CD4-positive, alpha-beta T cell (primary cell): Measurements from ENCODE around the gene MIOX. TPM values are rescaled to one million over a fixed set of nuclear protein-coding genes. Genes with fewer than 3 reads are reported as not detected.

ENCODE experiments used
- ATAC-seq: fragments of 200-7000 bp; cut with Tn5 transposase; one replicate; pipeline ENCODE4 v1.10.0; 2022; ENCODE audit warnings: mild to moderate bottlenecking; ENCODE audit not compliant: poor library complexity
- CTCF ChIA-PET: fragments of 350-600 bp; sonication (Branson Sonifier 250); formaldehyde crosslinking; loops from one replicate; lab custom pipeline; 2021; ENCODE audit warnings: antibody characterized with exemption, inconsistent platforms; lab: Charles Lee
- POLR2A ChIA-PET: fragments of 350-600 bp; sonication (Branson Sonifier 250); formaldehyde crosslinking; loops from one replicate; lab custom pipeline; 2021; ENCODE audit warnings: antibody characterized with exemption, inconsistent platforms; lab: Charles Lee
- DNase-seq, 14 experiments: peaks; one replicate each; pipeline ENCODE4 v3.0.0-alpha.2; 2013 to 2020; ENCODE audit warnings: mixed read lengths in 2 of 14
- H3K27ac ChIP-seq, 2 donors: one replicate each; pipeline versions ENCODE4 v1.5.1 to v1.7.0; 2013; ENCODE audit warnings: low read length in 2 of 2, low read depth in 1 of 2, mild to moderate bottlenecking in 1 of 2
- H3K27me3 ChIP-seq, 2 experiments: 1 replicate in 1 of 2; 2 replicates in 1 of 2; pipeline versions ENCODE4 v1.6.1 to v1.7.0; 2013; ENCODE audit warnings: low read length in 2 of 2, control low read depth in 1 of 2, mild to moderate bottlenecking in 1 of 2, moderate library complexity in 1 of 2; ENCODE audit not compliant: insufficient read depth in 2 of 2, control insufficient read depth in 1 of 2
- H3K36me3 ChIP-seq: one replicate; pipeline ENCODE4 v1.6.1; 2013; ENCODE audit warnings: low read length, control low read depth; ENCODE audit not compliant: insufficient read depth
- H3K4me1 ChIP-seq: one replicate; pipeline ENCODE4 v1.6.1; 2013; ENCODE audit warnings: low read length, control low read depth; ENCODE audit not compliant: insufficient read depth
- H3K4me3 ChIP-seq: one replicate; pipeline ENCODE4 v1.5.1; 2013; ENCODE audit warnings: mild to moderate bottlenecking, low read length, moderate library complexity
- H3K9me3 ChIP-seq, 2 experiments: 1 replicate in 1 of 2; 2 replicates in 1 of 2; pipeline versions ENCODE4 v1.6.1 to v1.7.0; 2013; ENCODE audit warnings: low read length in 2 of 2, mild to moderate bottlenecking in 2 of 2, control low read depth in 1 of 2, moderate library complexity in 1 of 2; ENCODE audit not compliant: control insufficient read depth in 1 of 2, insufficient read depth in 1 of 2
- H3K27ac Mint-ChIP-seq: one replicate; pipeline ENCODE4 v1.8.0; 2020; ENCODE audit warnings: mixed read lengths
- H3K27me3 Mint-ChIP-seq: one replicate; pipeline ENCODE4 v1.8.0; 2021; ENCODE audit warnings: mixed read lengths
- H3K36me3 Mint-ChIP-seq: one replicate; pipeline ENCODE4 v1.8.0; 2021; ENCODE audit warnings: low read depth, mixed read lengths
- H3K4me1 Mint-ChIP-seq: one replicate; pipeline ENCODE4 v1.8.0; 2021; ENCODE audit warnings: low read depth, mixed read lengths
- H3K4me3 Mint-ChIP-seq: one replicate; pipeline ENCODE4 v1.8.0; 2020; ENCODE audit warnings: mild to moderate bottlenecking, mixed read lengths
- H3K9me3 Mint-ChIP-seq: one replicate; pipeline ENCODE4 v1.8.0; 2020; ENCODE audit warnings: mixed read lengths
- CTCF ChIP-seq: fragments of 200-600 bp; IDR thresholded peaks from one replicate; pipeline ENCODE4 v1.8.0; 2022; ENCODE audit warnings: antibody characterized with exemption, mild to moderate bottlenecking
- intact Hi-C, 2 experiments: fragments of 100-400 bp; cut with DNase I in 1 of 2; cut with micrococcal nuclease in 1 of 2; formaldehyde crosslinking; loops; one replicate each; pipeline versions ENCODE4 v1.15.1 to v1.9.0; 2023 to 2025; cut with DNase I, micrococcal nuclease
- total RNA-seq, 174 experiments: library from RNA in 2 of 174; stranded (reverse) in 2 of 174; gene quantifications; one replicate each; pipeline ENCODE4 v1.2.3 and lab custom pipeline; 2021 to 2026

Gene MIOX
- total RNA-seq, 2 experiments from 2014 or later, result not detected

DNA sequence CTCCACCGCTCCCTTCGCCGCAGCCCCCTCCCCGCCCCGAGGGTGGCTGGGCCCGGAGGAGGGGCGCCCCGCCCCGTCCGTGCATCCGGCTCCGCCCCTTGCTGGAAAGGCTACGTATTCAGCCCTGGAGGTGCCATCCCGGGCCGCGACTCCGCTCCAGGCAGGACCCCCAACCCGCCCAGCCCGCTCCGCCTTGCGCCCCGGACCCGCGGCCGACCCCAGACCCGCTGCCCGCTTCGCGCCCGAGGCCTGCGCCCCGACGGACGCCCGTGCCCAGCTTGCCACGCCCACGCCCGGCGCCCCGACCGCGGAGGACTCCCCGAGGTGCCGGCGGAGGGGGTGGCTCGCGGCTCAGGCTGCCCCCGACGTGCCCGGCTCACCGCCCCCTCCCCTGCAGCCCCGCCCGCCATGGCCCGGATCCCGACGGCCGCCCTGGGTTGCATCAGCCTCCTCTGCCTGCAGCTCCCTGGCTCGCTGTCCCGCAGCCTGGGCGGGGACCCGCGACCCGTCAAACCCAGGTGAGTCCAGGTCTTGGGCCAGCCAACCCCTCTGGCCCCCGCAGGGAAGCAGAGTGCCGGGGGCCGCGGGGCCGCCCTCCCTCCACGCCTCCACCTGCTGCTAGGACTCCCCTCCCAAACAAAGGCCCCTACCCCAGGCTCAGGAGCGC is 5.1 kb upstream of the MIOX start, which contains the start of gene ADM2:
TSS of gene ADM2 (plus strand) at position 104 of the 667 bp plus-strand sequence. CDS start at position 409, 305 bp downstream.
- Histone ChIP-seq H3K4me1 (peaks cover 17% of the 10 kb centered on the region), H3K36me3 (no peaks in the 10 kb centered on the region), H3K27me3 (peaks cover 0 to 2% of the 10 kb centered on the region in 2 experiments), H3K9me3 (no peaks in the 10 kb centered on the region), H3K27ac (no peak within 1 kb of the TSS), H3K4me3 (peak within 1 kb of the TSS; percentile 47)
- Mint-ChIP-seq H3K9me3 (no peaks in the 10 kb centered on the region), H3K27me3 (no peaks in the 10 kb centered on the region), H3K36me3 (no peaks in the 10 kb centered on the region), H3K27ac (peak within 1 kb of the TSS; percentile 30), H3K4me1 (peaks cover 13% of the 10 kb centered on the region), H3K4me3 (peak within 1 kb of the TSS; percentile 81)
- ATAC-seq (peak; percentile 86), DNase-seq (peak; percentile 43 to 85 (median 65))
- intact Hi-C loops, result no loop called here
- POLR2A ChIA-PET, result interaction anchor here (1.0 to 2.0 kb wide), 3 partner anchors 11 to 45 kb away, joined by 3 to 8 read pairs (median 5); partner anchors contain the start of genes LMF2 and NCAPH2
- no peak for TF ChIP-seq CTCF
- CTCF ChIA-PET, result interaction anchor here (1.0 kb wide), 1 partner anchor 45 kb away, joined by 3 read pairs; no protein-coding TSS in a partner anchor

GRCh38 chr22:50482107-50483074 is 4.3 kb upstream of the MIOX start:
- Histone ChIP-seq H3K4me1 (peaks cover 19% of the 10 kb centered on the region), H3K27ac (no peak overlapping the region), H3K9me3 (no peaks in the 10 kb centered on the region), H3K36me3 (no peaks in the 10 kb centered on the region), H3K4me3 (peak overlapping the region; percentile 47), H3K27me3 (peaks cover 0 to 2% of the 10 kb centered on the region in 2 experiments)
- CTCF ChIA-PET, result interaction anchor here (0.7 to 1.0 kb wide), 2 partner anchors 43 to 44 kb away, joined by 3 to 4 read pairs; partner anchors contain the start of gene SCO2
- ATAC-seq (no peak), DNase-seq (no peak)
- peaks cover 13% of the 10 kb centered on the region for H3K4me1 Mint-ChIP-seq
- POLR2A ChIA-PET, result interaction anchor here (0.8 to 2.0 kb wide), 4 partner anchors 12 to 44 kb away, joined by 3 to 8 read pairs (median 4); partner anchors contain the start of genes LMF2 and NCAPH2
- peak overlapping the region; percentile 67 for H3K4me3 Mint-ChIP-seq
- H3K9me3 Mint-ChIP-seq, result no peaks in the 10 kb centered on the region
- no peak for TF ChIP-seq CTCF
- H3K27ac Mint-ChIP-seq, result no peak overlapping the region
- H3K36me3 Mint-ChIP-seq, result no peaks in the 10 kb centered on the region
- intact Hi-C loops, result no loop called here
- no peaks in the 10 kb centered on the region for H3K27me3 Mint-ChIP-seq

DNA sequence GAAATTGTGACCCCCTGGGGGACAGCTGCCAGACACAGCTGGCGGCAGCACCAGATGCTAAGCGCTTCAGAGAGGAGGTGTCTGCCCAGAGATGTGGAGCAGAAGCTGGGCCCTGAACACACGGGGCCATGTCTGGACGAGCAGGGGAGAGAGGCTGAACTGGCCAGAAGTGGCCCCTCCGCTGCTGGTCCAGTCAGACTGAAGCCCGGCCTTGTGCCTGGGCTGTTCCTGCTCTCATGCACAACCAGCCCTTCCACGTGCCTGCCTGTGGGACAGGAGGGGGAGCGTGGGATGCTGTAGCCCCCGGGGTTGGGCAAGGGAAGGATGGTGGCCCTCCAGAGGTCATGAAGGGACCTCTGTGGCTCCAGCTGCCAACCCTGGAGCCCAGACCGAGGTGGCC is 3.6 kb upstream of the MIOX start:
- no peak for DNase-seq

More for the DNA sequence above, 3.6 kb upstream of the MIOX start:
- ChIA-PET POLR2A (interaction anchor here (0.8 kb wide), 1 partner anchor 13 kb away, joined by 3 read pairs; no protein-coding TSS in a partner anchor), CTCF (interaction anchor here (0.7 kb wide), 1 partner anchor 42 kb away, joined by 4 read pairs; the partner anchor contains the start of gene SCO2)
- Histone ChIP-seq H3K9me3 (no peaks in the 10 kb centered on the region), H3K4me3 (no peak overlapping the region), H3K27ac (no peak overlapping the region), H3K4me1 (peaks cover 19% of the 10 kb centered on the region), H3K36me3 (no peaks in the 10 kb centered on the region), H3K27me3 (peaks cover 0 to 2% of the 10 kb centered on the region in 2 experiments)
- Mint-ChIP-seq H3K27me3 (no peaks in the 10 kb centered on the region), H3K27ac (no peak overlapping the region), H3K4me1 (peaks cover 13% of the 10 kb centered on the region), H3K4me3 (peak overlapping the region; percentile 45), H3K36me3 (no peaks in the 10 kb centered on the region), H3K9me3 (no peaks in the 10 kb centered on the region)
- no peak for TF ChIP-seq CTCF
- ATAC-seq, result no peak
- intact Hi-C loops, result no loop called here
